Heart left ventricle (tissue), 13 donors: ENCODE measurements around the gene EXOSC5.

Experiments used
- CTCF ChIP-seq, 12 donors: fragments of 200-600 bp; sonication (generic) in 4 of 12; IDR thresholded peaks; one replicate each; pipeline versions ENCODE4 v1.5.0 to v1.8.0; 2018 to 2022; ENCODE audit warnings: antibody characterized with exemption in 12 of 12, mild to moderate bottlenecking in 5 of 12
- POLR2A ChIP-seq, 2 donors: fragments of 450-650 bp; IDR thresholded peaks; one replicate each; pipeline ENCODE4 v1.6.1; 2017; ENCODE audit warnings: antibody characterized with exemption in 2 of 2, mild to moderate bottlenecking in 2 of 2, moderate library complexity in 2 of 2
- donor health status: ischemic (EF 13 %, LVEDD 7.1; RV severe dilation, severe dysfunction).
- donor health status: DM: no; HTN: yes; CAD: no.
- donor health status: DM: no; HTN: no; CAD: no.
- donor health status: ischemic (EF 25% LVEDD 6.9; RV normal size, moderate dysfunction).
- donor health status: ischemic (EF 25% LVEDD 5.7; RV mildly dilated, moderate dysfunction).
- donor health status: ischemic (EF 35%, LVEDD 5.7; RV mildly dilated, moderate dysfunction).
- donor health status: nonischemic (EF 11% LVEDD 7.7; RV severe dilation, severe dysfunction).
- donor health status: DM: yes; HTN: yes; CAD: no.
- donor health status: PGD.
- donor health status: ischemic (EF 29% LVEDD 5.4; RV normal size, mild dysfunction).
- donor health status: nonischemic (EF 23%, LVEDD 6.1; RV moderate dilation, normal function).

GRCh38 chr19:41344162-41344561, 53.0 kb downstream of the EXOSC5 start:
- TF ChIP-seq POLR2A (IDR thresholded peaks at IDR 0.05) (no peak), CTCF (IDR thresholded peaks at IDR 0.05) (no peak)
